ENCODE results near the gene KCNQ1OT1. TPM values are rescaled to one million over a fixed set of nuclear protein-coding genes. Genes with fewer than 3 reads are reported as not detected.

The KCNQ1OT1 gene
- total and polyA plus RNA-seq, 2 experiments from 2014 or later, result 3.1 to 7.9 TPM

GRCh38 chr11:2583605-2583958, 116.2 kb downstream of the KCNQ1OT1 start:
- H3K36me3 ChIP-seq (replicated peaks; ENCODE audit: insufficient read depth, low read depth), result no peaks in the 10 kb centered on the region
- no peak overlapping the region for H2AFZ ChIP-seq
- peaks cover 12% of the 10 kb centered on the region for H3K4me1 ChIP-seq (ENCODE audit: insufficient read depth)
- no peaks in the 10 kb centered on the region for H3K9me3 ChIP-seq (ENCODE audit: low read depth)
- no peaks in the 10 kb centered on the region for H4K20me1 ChIP-seq (ENCODE audit: insufficient read depth, poor library complexity, severe bottlenecking)
- TF ChIP-seq CTCF (IDR thresholded peaks at IDR 0.05; ENCODE audit: poor library complexity), result no peak
- no peak for TF ChIP-seq EZH2 (IDR thresholded peaks at IDR 0.05; ENCODE audit: borderline replicate concordance)
- TF ChIP-seq EZH2phosphoT487 (IDR thresholded peaks at IDR 0.05; ENCODE audit: low read depth, severe bottlenecking, unreplicated experiment), result no peak
- no peak for DNase-seq (ENCODE audit: low spot score)
- no peaks in the 10 kb centered on the region for H3K27me3 ChIP-seq
- WGBS (ENCODE audit: low lambda C conversion rate, missing lambda C conversion rate), result 94% methylated on average over 6 of the region's 6 CpGs
- no peaks in the 10 kb centered on the region for H3K79me2 ChIP-seq
- H3K4me3 ChIP-seq, result no peak overlapping the region
- no peak overlapping the region for H3K27ac ChIP-seq
- H3K9me2 ChIP-seq (replicated peaks; ENCODE audit: insufficient read depth), result no peaks in the 10 kb centered on the region
- no peak overlapping the region for H3K4me2 ChIP-seq

GRCh38 chr11:2582946-2583604, 116.7 kb downstream of the KCNQ1OT1 start:
- no peak overlapping the region for H3K4me2 ChIP-seq
- H3K36me3 ChIP-seq (replicated peaks; ENCODE audit: insufficient read depth, low read depth), result no peaks in the 10 kb centered on the region
- H3K4me3 ChIP-seq, result no peak overlapping the region
- 90% methylated on average over 31 of the region's 33 CpGs for WGBS (ENCODE audit: low lambda C conversion rate, missing lambda C conversion rate)
- no peaks in the 10 kb centered on the region for H3K9me2 ChIP-seq (replicated peaks; ENCODE audit: insufficient read depth)
- H3K79me2 ChIP-seq, result no peaks in the 10 kb centered on the region
- H3K27ac ChIP-seq, result no peak overlapping the region
- no peaks in the 10 kb centered on the region for H4K20me1 ChIP-seq (ENCODE audit: insufficient read depth, poor library complexity, severe bottlenecking)
- no peaks in the 10 kb centered on the region for H3K9me3 ChIP-seq (ENCODE audit: low read depth)
- TF ChIP-seq EZH2phosphoT487 (IDR thresholded peaks at IDR 0.05; ENCODE audit: low read depth, severe bottlenecking, unreplicated experiment), result no peak
- no peak for TF ChIP-seq CTCF (IDR thresholded peaks at IDR 0.05; ENCODE audit: poor library complexity)
- no peak for TF ChIP-seq EZH2 (IDR thresholded peaks at IDR 0.05; ENCODE audit: borderline replicate concordance)
- no peak for DNase-seq (ENCODE audit: low spot score)
- no peak overlapping the region for H2AFZ ChIP-seq
- H3K4me1 ChIP-seq (ENCODE audit: insufficient read depth), result peaks cover 14% of the 10 kb centered on the region
- no peaks in the 10 kb centered on the region for H3K27me3 ChIP-seq

GRCh38 chr11:2582351-2582945, 117.3 kb downstream of the KCNQ1OT1 start:
- H3K4me1 ChIP-seq (ENCODE audit: insufficient read depth), result peaks cover 20% of the 10 kb centered on the region
- H3K9me3 ChIP-seq (ENCODE audit: low read depth), result no peaks in the 10 kb centered on the region
- H4K20me1 ChIP-seq (ENCODE audit: insufficient read depth, poor library complexity, severe bottlenecking), result no peaks in the 10 kb centered on the region
- H2AFZ ChIP-seq, result no peak overlapping the region
- H3K27ac ChIP-seq, result no peak overlapping the region
- no peak for TF ChIP-seq CTCF (IDR thresholded peaks at IDR 0.05; ENCODE audit: poor library complexity)
- TF ChIP-seq EZH2phosphoT487 (IDR thresholded peaks at IDR 0.05; ENCODE audit: low read depth, severe bottlenecking, unreplicated experiment), result no peak
- TF ChIP-seq EZH2 (IDR thresholded peaks at IDR 0.05; ENCODE audit: borderline replicate concordance), result no peak
- DNase-seq (ENCODE audit: low spot score), result no peak
- H3K4me3 ChIP-seq, result no peak overlapping the region
- no peak overlapping the region for H3K4me2 ChIP-seq
- no peaks in the 10 kb centered on the region for H3K27me3 ChIP-seq
- no peaks in the 10 kb centered on the region for H3K79me2 ChIP-seq
- 80% methylated on average over 12 of the region's 12 CpGs for WGBS (ENCODE audit: low lambda C conversion rate, missing lambda C conversion rate)
- no peaks in the 10 kb centered on the region for H3K9me2 ChIP-seq (replicated peaks; ENCODE audit: insufficient read depth)
- no peaks in the 10 kb centered on the region for H3K36me3 ChIP-seq (replicated peaks; ENCODE audit: insufficient read depth, low read depth)

All from hepatocyte (in vitro differentiated cells).